OCI-M2 (cell line): ENCODE data around the gene CDH15.

Experiments used
- DNase-seq: peaks from one replicate; lab custom pipeline; 2025; ENCODE audit not compliant: unreplicated experiment; lab: John Stamatoyannopoulos, UW

Gene CDH15

DNA sequence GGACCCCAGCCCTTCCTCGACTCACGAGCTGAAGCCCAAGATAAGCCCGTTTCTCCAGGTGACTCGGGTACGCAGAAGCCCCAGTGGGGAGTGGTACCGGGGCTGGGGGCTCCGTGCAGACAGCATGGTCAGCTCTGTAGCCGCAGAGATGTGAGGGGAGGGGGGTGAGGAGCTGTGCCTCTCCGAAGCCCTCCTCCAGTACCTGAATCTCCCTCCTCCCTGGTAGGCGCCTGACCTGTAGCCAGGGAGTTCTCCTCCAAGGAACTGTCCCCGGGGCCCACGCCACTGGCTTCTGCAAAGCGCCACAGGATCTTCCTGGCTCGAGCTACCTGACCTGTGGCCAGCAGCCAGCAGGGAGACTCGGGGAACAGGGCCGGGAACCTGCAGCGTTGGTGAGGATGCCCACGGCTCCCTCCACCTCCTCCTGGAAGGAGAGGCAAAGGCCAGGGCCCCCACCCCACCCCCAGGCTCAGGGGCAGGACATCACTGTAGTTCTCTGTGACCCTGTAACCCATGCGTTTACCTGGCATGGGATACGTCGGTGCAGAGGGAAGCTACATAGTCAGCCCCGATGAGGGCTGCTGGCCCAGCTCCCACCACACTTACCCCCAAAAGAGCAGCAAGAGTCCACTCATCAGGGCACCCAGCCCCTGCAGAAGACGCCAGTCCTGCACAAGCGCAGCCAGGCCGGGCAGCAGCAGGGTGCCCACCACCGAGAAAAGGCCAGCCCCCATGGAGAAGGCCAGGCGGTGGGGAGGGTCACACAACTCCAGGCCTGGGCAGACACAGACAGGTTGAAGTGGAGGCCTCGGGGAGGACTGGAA, 27.1 kb downstream of the CDH15 start:
- DNase-seq, result no peak

DNA sequence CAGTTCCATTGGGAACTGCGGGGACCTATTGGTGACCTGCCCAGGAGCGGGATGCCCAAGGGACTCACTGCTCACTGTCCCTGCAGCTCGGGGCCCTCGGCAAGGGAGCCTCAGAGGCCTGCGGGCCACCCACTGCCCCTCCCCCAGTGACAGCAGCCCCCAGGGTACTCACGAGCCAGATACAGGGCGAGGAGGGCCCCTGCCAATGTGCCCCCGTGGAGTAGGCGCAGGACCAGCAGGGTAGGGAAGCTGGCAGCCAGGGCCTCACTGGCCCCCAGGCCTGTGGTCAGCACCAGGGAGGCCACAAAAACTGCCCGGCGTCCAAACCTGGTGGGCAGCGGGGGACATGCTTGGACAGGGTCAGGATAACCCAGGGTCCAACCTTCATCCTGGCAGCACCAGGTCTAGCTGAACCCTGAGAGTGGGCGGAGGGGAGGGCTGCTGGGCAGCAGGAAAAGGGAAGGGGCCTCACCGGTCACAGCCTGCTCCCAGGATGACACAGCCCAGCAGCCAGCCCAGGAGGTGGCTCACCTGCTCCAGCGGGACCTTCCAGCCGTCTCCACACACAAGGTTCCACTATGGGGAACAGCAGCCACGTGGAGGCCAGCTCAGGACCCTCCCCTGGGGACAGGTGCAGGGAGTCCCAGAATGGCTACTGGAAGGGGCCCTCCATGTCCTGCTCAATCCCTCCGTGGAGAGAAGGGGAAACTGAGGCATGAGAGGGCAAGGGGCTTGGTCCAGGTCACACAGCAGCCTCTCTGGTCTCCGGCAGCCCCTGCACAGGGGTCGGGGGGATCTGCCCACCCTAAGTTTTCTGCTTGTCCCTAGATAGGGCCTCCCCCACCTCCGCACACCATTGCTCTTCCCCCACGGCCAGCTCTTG, 27.9 kb downstream of the CDH15 start:
- no peak for DNase-seq

DNA sequence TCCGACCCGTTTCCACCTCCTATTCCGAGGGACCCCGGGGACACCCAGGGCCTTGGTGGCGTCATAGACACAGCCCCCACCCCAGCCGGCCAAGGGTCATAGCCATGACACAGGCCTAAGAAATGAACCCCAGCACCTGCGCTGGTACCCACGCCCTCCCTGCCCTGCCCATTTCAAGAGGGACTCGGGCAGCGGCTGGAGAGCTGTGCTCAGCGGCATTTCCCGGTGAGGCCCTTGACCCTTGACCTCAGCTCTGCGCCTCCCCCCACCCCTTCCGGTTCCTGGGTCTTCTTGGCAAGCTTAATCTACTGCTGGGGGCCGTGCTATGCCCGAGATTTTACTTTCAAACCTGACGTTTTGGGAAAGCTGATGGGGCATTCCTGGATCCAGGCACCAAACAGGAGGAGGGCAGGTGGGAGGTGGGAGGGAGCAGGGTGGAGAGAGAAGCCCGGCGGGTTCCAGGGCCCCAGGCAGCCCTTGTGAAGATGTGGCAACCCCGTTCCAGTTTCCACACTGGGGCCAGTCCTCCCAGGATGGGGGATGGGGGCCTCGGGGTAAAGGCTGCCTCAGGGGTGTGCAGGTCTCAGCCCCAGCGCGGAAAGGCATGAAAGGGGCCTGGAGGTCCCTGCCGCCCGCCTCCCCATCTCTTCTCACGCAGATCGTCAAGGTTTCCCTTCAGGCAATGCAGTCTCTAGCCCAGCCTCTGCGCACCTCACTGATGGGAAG, 28.7 kb downstream of the CDH15 start, which contains the start of gene SLC22A31:
SLC22A31 (minus strand) TSS at position 414 of the 726 bp plus-strand sequence; CDS start at position 378, 36 bp downstream.
- DNase-seq, result no peak

DNA sequence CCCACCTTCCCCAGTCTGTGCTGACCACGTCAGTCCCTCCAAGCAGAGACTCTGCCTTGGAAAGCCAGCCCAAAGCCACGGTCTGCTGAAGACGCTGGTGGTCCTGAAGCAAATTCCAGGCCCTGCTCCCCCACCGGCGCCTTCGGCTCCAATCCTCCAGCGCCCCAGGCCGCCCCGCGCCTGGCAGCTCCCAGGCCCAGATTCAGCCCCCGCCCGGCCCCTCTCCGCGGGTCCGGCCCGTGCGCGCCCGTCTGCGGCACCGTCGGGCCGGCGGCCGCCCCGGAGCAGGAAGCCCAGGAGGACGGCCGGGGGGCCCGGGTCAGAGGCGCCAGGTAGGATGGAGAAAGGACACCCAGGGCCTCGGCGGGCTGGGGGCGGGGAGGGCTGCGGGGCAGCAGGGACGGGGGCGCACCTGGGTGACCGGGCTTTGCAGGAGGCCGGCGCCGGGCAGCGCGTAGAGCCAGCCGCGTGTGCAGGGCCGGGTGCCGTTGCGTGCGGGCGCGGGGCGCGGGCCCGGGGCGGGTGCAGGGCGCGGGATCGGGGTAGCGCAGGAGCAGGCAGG, 29.4 kb downstream of the CDH15 start:
- no peak for DNase-seq

DNA sequence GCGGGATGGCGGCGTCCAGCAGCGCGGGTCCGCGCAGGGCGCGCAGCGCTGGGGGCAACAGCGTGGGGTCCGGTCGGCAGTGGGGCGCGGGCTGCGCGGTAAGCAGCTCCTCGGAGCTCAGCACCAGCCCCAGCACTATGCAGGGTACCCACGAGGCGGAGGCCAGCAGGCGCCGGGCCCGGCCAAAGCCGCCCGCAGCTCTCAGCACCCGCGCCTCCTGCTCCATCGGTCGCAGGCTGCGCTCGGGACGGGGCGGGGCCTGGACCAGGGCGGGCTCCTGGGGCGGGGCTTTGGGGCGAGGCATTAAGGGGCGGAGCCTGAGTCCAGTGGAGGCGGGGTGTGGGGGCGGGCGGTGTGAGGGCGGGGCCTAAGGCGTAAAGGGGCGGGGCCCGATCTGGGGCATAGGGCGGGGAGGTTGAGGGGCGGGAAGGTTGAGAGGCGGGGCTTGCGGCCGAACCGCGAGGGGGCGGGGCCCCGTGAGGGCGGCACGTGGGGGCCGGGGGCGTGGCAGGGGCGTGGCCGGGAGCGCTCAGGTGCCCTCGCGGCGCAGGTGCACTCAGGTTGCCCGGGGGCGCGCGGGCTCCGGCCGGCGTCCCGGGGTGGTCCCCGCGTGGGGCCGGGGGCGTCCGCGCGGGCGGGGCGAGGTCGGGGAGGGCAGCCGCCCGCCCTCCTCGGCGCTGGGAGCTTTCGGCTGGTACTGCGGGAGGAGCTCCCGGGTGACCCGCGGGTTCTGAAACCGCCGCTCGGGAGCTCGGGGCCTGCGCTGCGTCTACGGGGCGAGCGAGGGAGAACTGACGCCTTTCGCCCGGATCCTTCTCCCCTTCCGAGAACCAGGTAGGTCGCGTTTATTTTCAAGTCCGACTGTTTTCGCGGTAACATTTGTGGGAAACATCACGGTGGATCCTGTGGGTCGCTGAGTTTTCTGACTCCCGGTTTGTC, 30.2 kb downstream of the CDH15 start:
- DNase-seq, result no peak

DNA sequence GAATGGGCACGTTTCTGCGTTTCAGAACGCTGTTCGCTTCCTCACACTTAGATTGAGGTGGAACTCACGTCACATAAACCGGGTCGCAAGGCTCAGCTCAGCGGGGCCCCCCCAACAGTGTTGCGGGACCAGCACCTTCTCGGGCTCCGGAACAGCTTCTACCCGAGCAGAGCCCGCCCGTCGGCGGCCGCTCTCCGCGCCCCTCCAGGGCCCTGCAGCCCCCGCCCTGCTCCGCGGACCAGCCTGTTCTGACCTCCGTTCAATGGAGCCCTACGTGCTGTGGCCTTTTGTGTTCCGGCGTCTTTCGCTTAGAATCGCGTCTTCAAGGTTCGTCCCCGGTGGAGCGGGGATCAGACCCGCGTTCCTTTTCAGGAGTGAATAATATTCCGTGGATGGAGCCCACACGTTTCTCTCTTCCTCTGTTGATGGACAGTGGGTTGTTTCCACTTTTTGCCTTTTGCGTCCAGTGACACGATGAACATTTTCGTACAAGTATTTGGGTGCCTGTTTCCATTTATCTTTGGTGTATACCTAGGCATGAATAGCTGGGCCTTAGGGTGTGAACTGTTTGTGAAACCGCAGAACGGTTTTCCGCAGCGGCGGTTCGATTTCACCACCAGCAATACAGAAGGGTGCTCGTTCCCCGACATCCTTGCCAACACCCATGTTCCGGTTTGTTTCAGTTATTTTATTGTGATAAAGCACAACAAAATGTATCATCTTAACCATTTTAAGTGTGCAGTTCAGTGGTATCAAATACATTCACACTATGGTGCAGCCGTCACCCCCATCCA, 31.1 kb downstream of the CDH15 start:
- no peak for DNase-seq

DNA sequence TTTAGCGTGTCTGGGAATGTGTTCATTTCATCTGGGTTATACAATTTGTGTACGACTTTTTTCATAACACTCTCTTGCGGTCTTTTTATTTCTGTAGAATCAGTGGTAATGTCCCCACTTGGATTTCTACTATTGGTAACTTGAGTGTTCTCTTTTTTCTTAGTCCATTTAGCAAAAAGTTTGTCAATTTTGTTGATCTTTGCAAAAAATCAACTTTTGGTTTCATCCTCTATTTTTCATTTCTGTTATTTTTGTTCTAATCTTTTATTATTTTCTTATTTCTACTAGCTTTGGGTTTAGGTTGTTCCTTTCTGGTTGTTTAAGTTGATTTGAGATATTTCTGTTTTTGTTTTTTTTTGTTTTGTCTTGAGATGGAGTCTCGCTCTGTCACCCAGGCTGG, 36.4 kb downstream of the CDH15 start:
- no peak for DNase-seq

DNA sequence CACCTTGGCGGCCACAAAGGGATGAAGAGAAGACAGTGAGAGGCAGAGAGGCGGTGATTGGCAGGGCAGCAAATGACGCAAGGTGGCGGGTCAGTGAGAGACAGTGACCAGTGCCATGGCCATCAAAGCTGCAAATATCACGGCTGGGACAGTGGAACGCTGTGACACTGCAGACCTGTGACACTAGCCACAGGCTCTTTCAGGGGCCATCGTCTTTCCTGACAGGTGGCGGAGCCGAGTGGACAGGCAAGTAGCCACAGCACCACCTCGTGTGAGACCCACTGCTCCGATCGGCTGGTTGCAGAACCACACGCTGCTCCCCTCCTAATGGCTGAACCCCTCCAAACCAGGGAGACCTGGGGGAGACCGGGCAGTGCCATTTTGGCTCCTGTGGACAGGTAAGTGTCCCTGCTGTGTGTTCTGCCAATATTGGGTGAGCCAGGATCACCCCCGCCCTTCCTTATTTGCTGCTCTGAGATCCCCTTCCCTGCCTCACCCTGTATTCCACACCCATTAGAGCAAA, 38.0 kb downstream of the CDH15 start:
- DNase-seq, result no peak

DNA sequence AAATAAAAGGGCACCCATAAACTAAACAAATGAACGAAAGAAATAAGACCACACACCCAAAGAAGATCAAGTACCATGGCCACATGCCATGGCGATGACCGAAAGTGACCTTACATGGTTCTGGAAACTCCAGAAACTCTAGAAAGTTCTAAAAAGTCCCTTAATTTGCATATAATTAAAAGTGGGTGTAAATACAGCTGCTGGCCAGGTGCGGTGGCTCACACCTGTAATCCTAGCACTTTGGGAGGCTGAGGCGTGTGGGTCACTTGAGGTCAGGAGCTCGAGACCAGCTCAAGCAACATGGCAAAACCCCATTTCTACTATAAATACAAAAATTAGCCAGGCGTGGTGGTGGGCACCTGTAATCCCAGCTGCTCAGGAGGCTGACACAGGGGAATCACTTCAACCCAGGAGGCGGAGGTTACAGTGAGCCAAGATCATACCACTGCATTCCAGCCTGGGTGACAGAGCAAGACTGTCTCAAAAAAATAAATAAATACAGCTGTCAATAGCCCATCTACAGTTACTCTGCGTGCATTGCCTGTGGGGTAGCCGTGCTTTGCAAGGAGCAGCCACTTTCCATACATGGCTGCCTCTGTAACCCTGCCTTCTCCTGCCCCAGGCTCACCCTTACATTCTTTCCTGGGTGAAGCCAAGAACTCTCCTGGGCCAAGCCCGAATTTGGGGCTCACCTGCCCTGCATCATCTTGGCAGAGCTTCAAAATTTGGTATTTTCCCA, 38.8 kb downstream of the CDH15 start:
- DNase-seq, result no peak

DNA sequence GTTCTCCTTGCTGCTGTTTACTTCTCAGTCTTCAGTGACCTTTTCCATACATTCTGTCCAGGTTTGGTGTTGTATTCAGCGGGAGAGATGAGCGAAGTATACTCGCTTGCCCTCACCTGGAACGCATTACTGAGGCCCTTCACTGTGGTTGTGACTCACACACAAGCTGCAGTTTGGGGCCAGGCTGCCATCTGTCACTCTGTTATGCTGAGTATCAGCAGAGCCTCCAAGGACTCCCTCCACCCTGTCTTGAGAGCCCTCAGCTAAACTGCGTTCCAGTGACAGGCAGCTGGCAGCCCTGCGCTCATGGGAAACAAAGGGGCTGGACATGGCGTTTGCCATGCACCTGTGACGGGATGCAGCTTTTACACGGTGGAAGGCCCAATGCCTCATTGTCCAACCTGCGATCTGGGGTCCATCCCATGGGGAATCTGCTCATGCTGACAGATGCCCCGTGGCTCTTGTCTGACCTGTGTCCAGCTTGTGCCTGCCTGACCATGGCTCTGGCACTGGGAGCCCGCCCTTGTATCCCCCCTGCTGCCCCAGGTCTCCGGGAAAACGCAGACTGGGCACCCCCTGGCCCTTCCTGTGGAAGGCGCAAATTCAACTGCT, 39.5 kb downstream of the CDH15 start:
- no peak for DNase-seq

DNA sequence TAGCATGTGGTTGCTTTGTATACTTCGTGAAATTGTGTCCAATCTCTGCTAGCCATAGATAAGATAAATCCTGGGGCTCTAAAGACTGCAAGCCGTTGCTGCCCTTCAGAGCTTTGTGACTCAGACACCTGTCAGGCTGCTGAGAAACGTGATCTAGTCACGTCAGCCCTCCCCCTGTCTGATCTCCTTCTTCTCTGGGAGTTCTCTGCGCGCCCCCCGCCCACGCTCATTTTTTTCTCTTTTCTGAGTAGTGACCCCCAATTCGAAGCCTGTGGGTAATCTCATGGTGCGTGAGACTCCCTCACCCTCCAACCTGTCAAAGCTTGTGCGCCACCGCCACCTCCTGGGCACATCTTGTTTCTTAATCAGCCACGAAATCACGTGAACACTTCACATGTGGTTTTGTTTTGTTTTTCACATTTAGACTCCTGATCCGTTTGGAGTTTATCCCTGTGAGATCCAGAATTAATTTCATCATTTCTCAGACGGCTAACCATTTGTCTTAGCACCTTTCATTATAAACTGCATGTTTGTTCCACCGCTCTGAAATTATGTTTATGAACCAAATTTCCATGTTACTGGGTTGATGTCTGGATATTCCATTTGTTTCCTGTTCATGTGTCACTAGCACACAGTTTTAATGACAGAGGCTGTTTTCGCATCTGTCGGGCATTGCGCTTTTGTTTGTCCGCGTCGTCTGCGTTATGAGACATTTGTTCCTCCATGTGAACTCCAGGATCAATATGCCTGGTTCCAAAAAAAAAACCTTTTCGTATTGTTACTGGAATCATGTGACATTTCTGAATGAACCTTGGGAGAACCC, 45.0 kb downstream of the CDH15 start:
- no peak for DNase-seq

DNA sequence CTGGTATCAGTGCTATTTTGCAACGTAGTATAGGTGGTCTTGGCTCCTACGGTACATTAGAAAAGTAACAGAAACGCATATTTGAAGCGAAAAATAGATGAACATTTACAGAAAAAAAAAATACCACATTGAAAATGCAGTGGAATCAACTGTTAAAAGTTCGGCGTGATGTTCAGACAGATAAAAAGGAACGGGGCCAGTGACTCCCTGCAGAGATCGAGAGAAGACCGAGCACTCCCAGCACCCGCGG, 45.5 kb downstream of the CDH15 start:
- DNase-seq, result no peak

DNA sequence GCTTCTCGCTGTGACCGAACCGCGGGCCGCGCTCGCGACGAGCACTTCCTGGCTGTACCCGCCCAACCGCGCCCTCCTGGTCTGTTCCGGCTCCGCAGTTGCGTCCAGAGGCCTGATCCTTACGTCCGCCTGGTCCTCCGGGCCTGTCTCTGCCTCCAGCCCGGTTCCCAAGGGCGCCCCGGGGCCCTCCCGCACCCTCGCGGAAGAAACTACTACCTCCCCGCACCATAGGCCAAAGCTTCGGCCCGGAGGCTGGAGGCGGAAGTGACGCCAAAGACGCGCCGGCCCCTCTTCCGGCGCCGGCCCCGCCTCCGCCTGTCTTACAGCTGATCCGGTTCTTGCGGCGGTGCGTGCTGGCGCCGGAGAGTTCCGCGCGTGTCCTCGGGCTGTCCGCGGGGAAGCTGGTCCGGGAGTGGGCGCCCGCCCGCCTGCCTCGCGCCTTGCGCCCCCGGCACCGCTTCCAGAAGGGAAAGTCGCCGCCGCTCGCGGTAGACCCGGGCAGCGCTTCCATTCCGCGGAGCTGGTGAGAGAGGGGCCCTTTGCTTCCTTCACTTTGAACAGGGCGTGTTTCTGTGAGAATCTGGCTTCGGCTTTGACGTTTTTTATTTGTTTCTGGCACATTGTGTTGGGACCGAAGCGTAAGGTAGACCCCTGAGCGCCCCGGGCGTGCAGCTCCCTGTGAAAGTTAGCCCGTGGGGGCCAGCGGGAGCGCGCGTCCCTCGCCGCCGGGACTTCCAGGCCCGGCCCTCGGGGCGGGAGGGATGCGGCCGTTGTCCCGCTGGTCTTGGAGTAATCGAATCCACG, 46.0 kb downstream of the CDH15 start, which contains the start of gene ZNF778:
ZNF778 (plus strand) TSS at position 316 of the 804 bp plus-strand sequence. CDS start 3,425 bp downstream, outside the sequence.
- no peak for DNase-seq

DNA sequence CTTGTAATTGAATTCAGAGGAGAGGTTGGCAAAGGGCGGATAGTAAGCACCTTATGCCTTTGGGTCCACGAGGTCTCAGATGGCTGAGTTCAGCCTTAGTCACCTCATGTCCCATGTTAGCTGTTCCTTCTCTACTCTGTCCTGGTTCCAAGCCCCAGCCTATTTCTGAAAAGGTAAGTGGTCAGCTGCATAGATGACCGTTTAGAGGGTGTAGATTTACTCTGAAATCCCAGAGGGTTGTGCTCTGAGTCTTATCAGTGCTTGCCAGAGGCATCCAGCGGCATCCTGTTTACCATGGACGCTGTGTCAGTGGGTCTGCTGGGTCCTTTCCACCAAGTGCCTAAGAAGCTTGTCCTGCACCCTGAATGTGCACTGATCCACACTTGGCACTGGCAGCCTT, 47.8 kb downstream of the CDH15 start:
- no peak for DNase-seq

DNA sequence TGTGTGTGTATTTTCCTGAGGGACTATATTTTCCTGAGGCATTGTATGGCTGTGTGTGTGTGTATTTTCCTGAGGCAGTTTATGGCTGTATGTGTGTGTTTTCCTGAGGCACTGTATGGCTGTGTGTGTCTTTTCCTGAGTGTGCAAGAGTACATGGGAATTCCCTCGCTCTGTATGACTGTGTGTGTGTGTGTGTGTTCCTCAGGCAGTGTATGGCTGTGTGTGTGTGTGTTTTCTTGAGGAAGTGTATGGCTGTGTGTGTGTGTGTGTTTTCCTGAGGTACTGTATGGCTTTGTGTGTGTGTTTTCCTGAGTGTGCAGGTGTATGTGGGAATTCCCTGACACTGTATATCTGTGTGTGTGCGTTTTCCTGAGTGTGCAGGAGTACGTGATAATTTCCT, 50.1 kb downstream of the CDH15 start:
- no peak for DNase-seq

DNA sequence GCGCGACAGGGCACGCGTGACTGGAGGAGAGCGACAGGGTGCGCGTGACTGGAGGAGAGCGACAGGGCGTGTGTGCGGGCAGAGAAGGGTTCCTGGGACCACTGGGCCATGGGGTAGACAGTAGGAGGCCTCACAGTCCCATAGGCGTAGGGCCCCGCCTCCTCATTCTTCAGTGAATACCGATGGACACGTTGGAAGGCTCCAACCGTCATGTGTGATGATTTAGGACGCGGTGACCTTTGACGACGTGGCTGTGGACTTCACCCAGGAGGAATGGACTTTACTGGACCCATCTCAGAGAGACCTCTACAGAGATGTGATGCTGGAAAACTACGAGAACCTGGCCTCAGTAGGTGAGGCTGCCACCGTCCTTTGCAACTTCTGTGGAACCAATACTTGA, 51.4 kb downstream of the CDH15 start:
- DNase-seq, result no peak
